K562 (cell line): ENCODE measurements around the gene NR1H2. TPM values are rescaled to one million over a fixed set of nuclear protein-coding genes. Genes with fewer than 3 reads are reported as not detected.
A peak's percentile ranks its signal among the peaks of the same experiment; 100 is the strongest.

Experiments
- DEAF1 ChIP-seq: fragments of 450-650 bp; formaldehyde crosslinking; IDR thresholded peaks from 2 replicates; pipeline ENCODE4 v1.4.0; 2020; ENCODE audit warnings: mild to moderate bottlenecking, moderate library complexity
- ESRRA ChIP-seq: fragments of 450-650 bp; IDR thresholded peaks from 2 replicates; pipeline ENCODE4 v1.6.1; 2014; ENCODE audit warnings: low read depth, mild to moderate bottlenecking, moderate library complexity, borderline replicate concordance
- FOXA1 ChIP-seq: fragments of 450-650 bp; IDR thresholded peaks from 2 replicates; pipeline ENCODE4 v1.6.1; 2016; ENCODE audit warnings: mild to moderate bottlenecking, borderline replicate concordance
- FOXJ2 ChIP-seq: fragments of 200-800 bp; sonication (Bioruptor generic); IDR thresholded peaks from 2 replicates; pipeline ENCODE4 v1.6.1; 2016; ENCODE audit warnings: missing genetic modification characterization, missing compliant biosample characterization
- NR2F6 ChIP-seq: fragments of 450-650 bp; formaldehyde crosslinking; IDR thresholded peaks from 2 replicates; pipeline ENCODE4 v1.4.0; 2020; ENCODE audit warnings: mild to moderate bottlenecking
- NR4A1 ChIP-seq, 2 experiments: fragments of 250-450 bp in 1 of 2; fragments of 450-650 bp in 1 of 2; sonication (Bioruptor Pico) in 1 of 2; IDR thresholded peaks; 2 replicates each; pipeline versions ENCODE4 v1.4.0 to v1.6.1; 2016 to 2020; ENCODE audit warnings: mild to moderate bottlenecking in 2 of 2, missing compliant biosample characterization in 1 of 2, missing genetic modification characterization in 1 of 2, moderate library complexity in 1 of 2
- PHF21A ChIP-seq: fragments of 450-650 bp; IDR thresholded peaks from 2 replicates; pipeline ENCODE4 v1.6.1; 2017; ENCODE audit warnings: low read depth, borderline replicate concordance
- PRDM10 ChIP-seq: fragments of 450-650 bp; IDR thresholded peaks from 2 replicates; pipeline ENCODE4 v1.6.1; 2018; ENCODE audit not compliant: partially characterized antibody
- RBM14 ChIP-seq: fragments of 200-400 bp; formaldehyde crosslinking; IDR thresholded peaks from 2 replicates; pipeline ENCODE4 v1.6.1; 2018; ENCODE audit warnings: low read depth, mild to moderate bottlenecking, low read length, moderate library complexity, borderline replicate concordance; ENCODE audit not compliant: insufficient read depth
- RBM15 ChIP-seq: fragments of 200-400 bp; formaldehyde crosslinking; IDR thresholded peaks from 2 replicates; pipeline ENCODE4 v1.6.1; 2018; ENCODE audit warnings: mild to moderate bottlenecking, low read length, moderate library complexity; ENCODE audit not compliant: insufficient read depth
- RBM39 ChIP-seq: fragments of 200-400 bp; formaldehyde crosslinking; optimal IDR thresholded peaks from 2 replicates; pipeline ENCODE3; 2018; ENCODE audit warnings: low read depth, low read length
- SIX5 ChIP-seq, 2 experiments: IDR thresholded peaks; 2 replicates each; pipeline ENCODE4 v1.6.1; 2011; ENCODE audit warnings: low read length in 2 of 2, borderline replicate concordance in 1 of 2, low read depth in 1 of 2, mild to moderate bottlenecking in 1 of 2, moderate library complexity in 1 of 2; ENCODE audit not compliant: insufficient read depth in 1 of 2
- SNAPC5 ChIP-seq: fragments of 250-450 bp; sonication (Bioruptor Pico); IDR thresholded peaks from 2 replicates; pipeline ENCODE4 v1.8.0; 2021; ENCODE audit warnings: moderate library complexity, mild to moderate bottlenecking, inconsistent platforms
- SNRNP70 ChIP-seq: fragments of 200-400 bp; formaldehyde crosslinking; optimal IDR thresholded peaks from 2 replicates; pipeline ENCODE3; 2017; ENCODE audit warnings: low read depth, low read length
- TAF15 ChIP-seq: fragments of 200-400 bp; formaldehyde crosslinking; IDR thresholded peaks from 2 replicates; pipeline ENCODE4 v1.6.1; 2017; ENCODE audit warnings: mild to moderate bottlenecking, low read depth, low read length, moderate library complexity
- ZFPM2 ChIP-seq: fragments of 250-450 bp; sonication (Bioruptor Pico); IDR thresholded peaks from 2 replicates; pipeline ENCODE4 v1.5.1; 2022; ENCODE audit warnings: mild to moderate bottlenecking
- ZNF175 ChIP-seq: fragments of 200-800 bp; sonication (Bioruptor generic); IDR thresholded peaks from 2 replicates; pipeline ENCODE4 v1.6.1; 2016; ENCODE audit warnings: low read depth, mild to moderate bottlenecking, missing genetic modification characterization, missing compliant biosample characterization
- ZNF639 ChIP-seq, 2 experiments: fragments of 200-800 bp in 1 of 2; sonication (Bioruptor generic) in 1 of 2; sonication (generic) in 1 of 2; formaldehyde crosslinking in 1 of 2; IDR thresholded peaks in 1 of 2; conservative IDR thresholded peaks in 1 of 2; 2 replicates each; pipeline versions ENCODE4 v1.5.0 to v1.6.1; 2016 to 2020; ENCODE audit warnings: missing compliant biosample characterization in 1 of 2, missing genetic modification characterization in 1 of 2, missing genetic modification reagents in 1 of 2
- polyA plus RNA-seq, 8 experiments: library from polyadenylated mRNA; depleted of rRNA in 4 of 8; stranded (reverse) in 5 of 8; unstranded in 3 of 8; fragments of >200 nt; fragmentation: Nextera tagmentation in 2 of 8; fragmentation: Illumina TruSeq in 1 of 8; extraction: Ambion mirVana in 2 of 8; extraction: Trizol in 1 of 8; gene quantifications; 2 replicates each; pipeline versions ENCODE4 v1.2.1 to v1.2.3, GENCODE V29; 2011 to 2014; ENCODE audit warnings: inconsistent platforms in 1 of 8, missing spikeins in 1 of 8
- total RNA-seq, 7 experiments: library from RNA; depleted of rRNA in 6 of 7; stranded (reverse); fragments of >200 nt in 6 of 7; fragmentation: Illumina TruSeq in 2 of 7; extraction: Trizol in 2 of 7; gene quantifications; 2 replicates each; pipeline versions ENCODE4 v1.2.1 to v1.2.3, GENCODE V29; 2011 to 2021; ENCODE audit warnings: low replicate concordance in 1 of 7

The NR1H2 gene
- total and polyA plus RNA-seq, 9 of the 15 experiments (the other 6 are each of a cell fraction or from before 2014, with no cell fraction given) = 0.11 to 73.8 (median 24.0) TPM

- TF ChIP-seq ZNF639 (CRISPR knock-in tag; conservative IDR thresholded peaks at IDR 0.05 in 1 of 2, IDR thresholded peaks at IDR 0.05 in 1 of 2) = no peak
- TF ChIP-seq FOXJ2 (tag) = no peak
- peak; percentile 68 for TF ChIP-seq DEAF1 (CRISPR knock-in tag)
- TF ChIP-seq SNRNP70 = no peak
- no peak for TF ChIP-seq RBM39
- peak; percentile 80 for TF ChIP-seq PRDM10
- no peak; the same call in 1 of the 2 replicates for TF ChIP-seq ZNF175
- no peak for TF ChIP-seq RBM14
- TF ChIP-seq NR2F6 (CRISPR knock-in tag) = no peak
- TF ChIP-seq TAF15 = no peak
- TF ChIP-seq SNAPC5 (CRISPR knock-in tag) = no peak
- TF ChIP-seq FOXA1 = no peak
- no peak for TF ChIP-seq RBM15
- TF ChIP-seq NR4A1 (CRISPR knock-in tag; IDR thresholded peaks at IDR 0.05) = no peak
- TF ChIP-seq NR4A1 (tag; IDR thresholded peaks at IDR 0.05) = 0 out of 2 replicates have a peak, but pooled peaks have one; percentile 26
- no peak for TF ChIP-seq SIX5 (IDR thresholded peaks at IDR 0.05; ENCODE audit: borderline replicate concordance in 1 of 2, insufficient read depth in 1 of 2, low read depth in 1 of 2, low read length in 2 of 2)
- 0 out of 2 replicates have a peak, but pooled peaks have one; percentile 32 for TF ChIP-seq ESRRA
- no peak for TF ChIP-seq PHF21A
- TF ChIP-seq ZFPM2 (CRISPR knock-in tag) = no peak
Measured at GRCh38 chr19:50368649-50369570, 7.3 kb upstream of the NR1H2 start (continued).
